GM21737 (cell line): Measurements from ENCODE around the gene RAB2B.
A peak's percentile ranks its signal among the peaks of the same experiment; 100 is the strongest.
"Not testable (repeated sequence)": the region's sequence is repeated elsewhere in the genome, so short reads cannot be mapped to it uniquely, and the experiment has no call there.

ENCODE experiments used
- ATAC-seq: cut with Tn5 transposase; IDR thresholded peaks from one replicate; pipeline ENCODE4 v1.9.1; 2021; ENCODE audit warnings: mild to moderate bottlenecking, moderate library complexity; ENCODE audit not compliant: unreplicated experiment

The RAB2B gene

DNA sequence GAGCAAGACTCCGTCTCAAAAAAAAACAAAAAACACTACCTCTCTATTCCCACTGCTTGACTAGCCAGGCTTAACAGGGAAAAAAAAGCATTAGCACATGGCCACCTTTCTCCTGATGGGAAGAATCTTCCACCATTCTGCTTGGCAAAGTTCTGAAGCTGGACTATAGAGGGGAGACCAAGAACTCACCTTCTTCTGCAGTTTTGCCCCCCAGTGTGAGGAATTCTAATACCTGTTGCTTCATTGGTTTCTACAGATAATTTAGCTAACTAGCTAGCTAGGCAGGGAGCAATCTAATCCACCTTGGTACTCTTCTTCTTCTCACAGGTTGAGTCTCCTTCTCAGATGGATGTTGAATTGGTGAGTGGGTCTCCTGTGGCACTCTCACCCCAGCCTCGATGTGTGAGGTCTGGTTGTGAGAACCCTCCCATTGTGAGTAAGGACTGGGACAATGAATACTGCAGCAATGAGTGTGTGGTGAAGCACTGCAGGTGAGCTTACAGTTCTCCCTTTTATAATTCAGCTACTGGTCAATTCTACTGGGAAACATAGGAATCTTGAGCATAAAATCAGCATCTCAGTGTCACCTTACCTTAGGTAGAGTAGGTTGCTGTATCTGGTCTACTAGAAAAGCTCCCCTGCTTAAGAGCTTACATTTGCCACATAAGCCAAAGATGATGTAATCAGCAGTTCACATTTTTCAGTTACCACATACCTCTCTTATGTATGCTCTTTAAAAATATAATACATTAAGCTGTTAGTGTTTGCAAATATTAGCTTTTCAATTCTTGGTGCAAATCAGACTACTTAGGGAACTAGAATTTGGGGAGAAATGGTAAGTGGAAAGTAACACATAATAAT lies 18.4 kb upstream of the RAB2B start:
- ATAC-seq, result no peak

DNA sequence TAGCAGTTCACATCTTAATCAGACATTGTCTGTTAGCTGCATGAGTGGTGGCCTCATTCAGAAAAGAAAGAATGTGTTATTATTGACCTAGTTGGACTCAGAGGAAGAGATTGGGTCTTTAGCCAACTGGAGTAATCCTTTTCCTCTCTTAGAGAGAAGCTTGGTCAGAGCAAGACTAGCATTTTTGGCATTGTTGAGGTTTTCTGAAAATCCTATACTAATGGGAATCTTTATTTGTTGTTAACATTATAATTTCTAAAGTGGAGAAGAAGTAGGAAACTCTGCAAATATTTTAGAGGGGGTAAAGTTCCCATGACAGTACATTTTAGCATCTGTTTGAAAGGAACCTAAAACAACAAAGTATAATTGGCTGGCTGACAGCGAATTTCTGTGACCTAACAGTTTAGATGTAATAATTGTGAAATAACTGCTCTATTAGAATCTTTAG lies 9.9 kb upstream of the RAB2B start:
- no peak for ATAC-seq

DNA sequence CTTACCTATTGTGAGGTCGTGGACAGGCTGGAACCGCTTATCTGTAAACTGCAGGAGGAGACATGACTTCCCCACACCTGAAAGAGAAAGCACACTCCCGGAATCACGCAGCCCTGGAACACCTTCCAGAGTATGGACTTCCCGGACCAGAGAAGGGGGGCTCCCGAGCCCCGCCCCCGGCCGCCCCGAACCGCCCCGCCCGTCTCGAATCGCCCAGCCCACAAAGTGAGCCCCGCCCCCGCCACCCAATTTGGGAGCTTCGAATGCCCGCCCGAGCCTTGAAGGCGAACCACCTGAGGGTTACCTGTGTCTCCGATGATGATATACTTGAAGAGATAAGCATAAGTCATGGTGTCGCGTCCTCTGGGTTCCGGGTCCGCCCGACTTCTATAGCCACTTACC lies 235 bp downstream of the RAB2B start:
- ATAC-seq, result peak; percentile 36

DNA sequence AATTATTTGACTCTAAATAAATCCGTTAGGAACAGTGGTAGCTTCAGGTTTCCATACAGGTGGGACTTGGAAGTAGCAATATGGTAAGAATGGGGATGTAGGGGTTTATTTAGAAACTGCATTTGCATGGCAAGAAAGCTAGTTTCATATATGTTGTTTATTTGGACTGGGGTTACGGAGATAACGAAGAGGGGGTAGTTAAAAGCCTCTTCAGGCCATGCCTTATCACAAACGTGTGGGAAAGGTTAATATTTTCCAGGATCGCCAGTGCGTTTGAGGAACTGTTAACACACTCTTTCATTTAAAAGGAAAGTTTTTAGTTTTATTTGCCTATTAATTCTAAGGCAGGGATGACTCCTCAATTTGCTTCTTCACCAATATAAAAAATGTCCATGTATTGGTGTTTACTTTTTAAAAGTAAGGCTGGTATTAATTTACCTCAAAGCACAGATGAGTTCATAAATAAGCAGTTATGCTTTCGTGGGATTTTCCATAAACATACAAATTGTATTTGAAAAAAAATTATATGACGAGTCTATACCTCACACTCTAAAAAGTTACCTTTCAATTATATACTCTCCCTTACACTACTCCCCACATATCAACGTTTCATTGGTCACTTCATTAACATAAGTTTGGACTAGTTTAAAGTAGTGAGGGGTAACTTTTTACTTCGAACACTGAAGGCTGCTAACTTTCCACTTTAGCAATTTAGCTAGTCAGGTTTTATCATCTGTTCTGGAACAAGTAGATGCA lies 814 bp downstream of the RAB2B start:
- ATAC-seq, result peak; percentile 4

DNA sequence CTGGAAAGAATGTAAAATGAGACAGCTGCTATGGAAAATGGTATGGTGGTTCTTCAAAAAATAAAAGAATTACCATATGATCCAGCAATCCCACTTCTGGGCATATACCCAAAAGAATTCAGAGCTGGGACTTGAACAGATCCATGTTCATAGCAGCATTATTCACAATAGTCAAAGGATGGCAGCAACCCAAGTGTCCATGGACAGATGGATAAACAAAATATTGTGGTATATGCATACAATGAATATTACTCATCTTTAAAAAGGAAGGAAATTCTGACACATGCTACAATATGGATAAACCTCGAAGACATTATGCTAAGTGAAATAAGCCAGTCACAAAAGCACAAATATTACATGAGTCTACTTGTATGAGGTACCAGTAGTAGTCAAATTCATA lies 9.1 kb downstream of the RAB2B start:
- no peak for ATAC-seq

DNA sequence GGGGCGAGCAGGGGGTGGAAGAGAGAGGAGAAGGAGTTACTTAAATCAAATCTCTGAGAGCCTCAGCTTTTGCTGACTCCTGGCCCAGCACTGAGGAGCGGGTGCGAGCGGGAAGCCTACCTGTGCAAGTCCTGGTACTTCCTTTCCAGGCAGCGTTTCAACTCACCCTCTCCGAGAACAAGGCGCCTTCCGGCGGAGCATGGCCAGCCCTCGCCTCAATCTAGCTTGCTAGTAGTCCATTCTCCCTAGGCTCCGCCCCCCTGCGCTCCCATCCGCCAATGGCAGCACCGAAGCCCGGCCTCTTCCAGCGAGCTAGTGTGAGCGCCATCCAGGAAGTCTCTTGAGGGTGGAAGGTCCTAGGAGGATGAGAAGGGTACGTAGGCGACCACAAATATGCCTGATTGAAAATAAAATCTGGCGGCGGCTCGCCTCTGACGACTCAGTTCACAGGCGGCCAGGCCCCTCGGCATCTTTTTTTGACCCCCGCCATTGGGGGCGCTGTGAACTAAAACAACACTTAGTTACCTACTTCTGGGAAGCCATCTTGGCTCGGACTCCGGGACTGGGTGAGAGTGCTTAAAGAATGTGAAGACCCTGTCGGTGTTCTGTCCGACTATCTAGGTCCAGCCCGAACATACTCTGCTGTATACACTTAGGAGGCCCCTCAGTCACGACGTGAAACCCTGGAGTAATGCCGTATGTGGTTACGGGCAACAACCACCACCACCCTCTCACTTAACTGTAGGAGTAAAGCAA lies 20.7 kb downstream of the RAB2B start, which contains the start of gene CHD8:
Gene CHD8 (minus strand): TSS at position 212 of the 756 bp plus-strand sequence. CDS start 24,480 bp downstream, outside the sequence.
- ATAC-seq, result peak; percentile 97

DNA sequence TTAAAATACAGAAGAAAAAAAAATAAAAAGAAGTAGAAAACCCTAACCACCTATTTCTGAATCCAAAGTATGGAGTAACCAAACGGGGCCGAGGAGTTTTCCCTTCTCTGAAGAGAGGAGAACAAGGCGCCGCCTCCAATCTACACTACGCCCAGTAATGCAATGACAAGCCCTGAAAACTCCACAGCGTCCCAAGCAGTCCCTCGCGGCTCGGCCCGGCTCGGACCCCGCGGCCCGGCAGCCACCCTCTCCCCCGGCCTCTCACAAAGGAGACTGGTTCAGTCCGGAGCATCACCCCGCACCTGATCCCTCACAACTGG lies 21.2 kb downstream of the RAB2B start:
- ATAC-seq, result no peak

DNA sequence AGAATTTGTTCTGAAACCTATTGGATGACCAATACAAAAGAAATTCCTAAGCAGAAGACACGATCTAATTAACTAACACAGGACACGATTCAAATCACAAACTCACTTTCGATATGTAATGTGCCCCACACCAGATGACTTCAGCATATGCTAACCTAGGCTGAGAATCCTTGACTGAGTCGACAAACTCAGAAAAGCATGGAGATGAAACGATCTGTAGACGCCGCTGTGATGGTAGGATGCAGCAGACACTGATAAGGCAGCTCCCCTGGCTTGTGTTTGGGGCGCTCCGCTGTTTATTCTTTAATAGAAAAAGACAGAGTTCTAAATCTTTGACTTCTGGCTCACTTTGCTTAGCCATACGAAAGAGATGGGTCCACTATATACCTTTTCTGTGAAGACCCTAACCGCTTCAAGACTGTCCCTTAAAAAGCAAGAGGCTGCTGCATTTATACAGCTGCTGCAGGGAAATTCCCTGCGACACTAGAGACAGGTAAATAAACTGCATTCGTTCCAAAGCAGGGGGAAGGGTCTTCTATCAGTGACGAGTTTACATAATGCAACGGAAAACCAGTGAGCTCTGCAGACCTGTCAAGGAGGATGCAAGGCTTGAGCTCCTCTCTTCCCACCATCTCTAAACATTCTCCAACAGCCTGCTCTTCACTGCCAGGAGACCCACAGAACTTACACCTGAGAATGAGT lies 21.8 kb downstream of the RAB2B start:
- no peak for ATAC-seq

DNA sequence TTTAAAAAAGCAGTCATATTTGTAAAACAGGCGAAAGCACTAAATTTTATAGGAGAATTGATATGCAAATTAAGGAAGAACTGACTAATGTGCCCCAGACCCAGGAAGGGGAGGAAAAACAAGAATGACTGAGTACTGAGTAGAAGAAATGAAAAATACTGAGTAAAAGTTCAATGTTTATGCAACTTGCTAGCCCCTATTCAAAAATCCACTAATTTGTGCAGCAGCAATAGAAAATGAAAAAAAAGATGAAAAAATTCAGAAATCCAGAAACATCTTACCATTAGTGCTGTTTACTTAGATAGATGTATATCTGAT lies 26.9 kb downstream of the RAB2B start:
- no peak for ATAC-seq

DNA sequence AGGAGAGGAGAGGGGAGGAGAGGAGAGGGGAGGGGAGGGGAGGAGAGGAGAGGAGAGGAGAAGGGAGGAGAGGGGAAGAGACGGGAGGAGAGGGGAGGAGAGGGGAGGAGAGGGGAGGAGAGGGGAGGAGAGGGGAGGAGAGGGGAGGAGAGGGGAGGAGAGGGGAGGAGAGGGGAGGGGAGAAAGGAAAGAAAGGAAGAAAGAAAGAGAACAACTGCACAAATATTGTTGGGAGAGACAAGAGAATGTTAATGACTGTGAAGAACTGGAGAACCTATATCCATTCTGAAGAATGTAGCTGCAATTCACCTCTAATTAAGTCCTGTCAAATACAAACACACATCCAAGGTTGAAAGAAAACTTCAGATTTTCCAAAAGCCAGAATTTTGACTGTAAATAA lies 34.1 kb downstream of the RAB2B start:
- not testable (repeated sequence) for ATAC-seq

DNA sequence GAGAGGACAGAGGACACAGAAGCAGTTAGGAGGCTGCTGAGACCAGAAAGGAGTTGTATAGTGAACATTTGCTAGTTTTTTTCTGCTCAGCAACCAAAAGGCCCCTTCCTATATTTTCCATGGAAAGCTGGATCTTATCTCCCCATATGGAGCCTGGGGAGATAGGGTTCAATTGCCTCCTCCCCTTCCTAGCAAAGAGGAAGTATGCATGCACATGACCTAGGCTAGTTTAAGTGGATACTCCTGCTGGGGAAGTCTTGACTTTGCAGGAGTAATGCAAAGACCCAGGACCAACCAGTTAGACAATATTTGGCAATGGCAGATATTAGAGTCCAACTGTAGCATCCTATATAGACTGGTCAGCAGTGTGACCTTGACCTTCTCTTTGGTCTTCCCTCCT lies 35.9 kb downstream of the RAB2B start:
- no peak for ATAC-seq

DNA sequence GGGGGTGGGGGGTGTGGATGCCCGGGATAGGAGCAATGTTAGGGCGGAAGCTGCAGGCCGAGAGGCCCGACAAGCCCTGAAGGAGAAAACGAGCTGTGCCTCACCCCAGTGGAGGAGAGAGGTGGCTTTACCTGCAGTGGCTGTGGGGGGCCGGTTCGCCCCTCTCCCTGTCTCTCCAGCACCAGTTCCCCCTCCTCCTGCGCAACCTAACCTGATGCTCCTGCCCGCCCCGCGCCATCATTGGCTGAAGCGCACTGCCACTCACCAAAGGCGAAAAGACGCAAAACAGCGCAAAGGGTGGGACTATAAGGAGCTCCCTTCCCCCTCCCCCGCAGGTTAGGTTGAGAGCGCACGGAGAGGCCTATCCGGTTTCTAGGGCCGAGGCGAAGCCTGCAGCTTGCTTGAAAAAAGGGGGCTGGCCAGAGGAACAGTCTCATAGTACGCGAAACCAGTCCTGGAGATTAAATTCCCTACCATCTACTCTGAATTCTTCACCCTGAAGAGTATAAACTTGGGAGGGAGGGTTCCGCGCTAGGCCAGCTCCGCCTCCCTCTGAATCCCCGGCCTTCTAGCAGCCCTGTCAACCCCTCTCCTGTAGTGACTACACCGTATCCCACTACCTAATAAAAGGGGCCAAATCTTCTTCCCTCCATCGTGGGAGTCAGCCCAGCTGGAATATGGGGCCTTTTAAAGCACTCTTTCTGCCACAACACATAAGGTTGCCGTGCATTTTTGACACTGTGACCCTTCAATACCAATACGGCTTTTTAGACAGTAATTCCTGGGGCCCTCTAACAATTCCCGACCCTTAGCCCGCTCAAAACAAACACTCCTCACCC lies 39.5 kb downstream of the RAB2B start:
- ATAC-seq, result peak; percentile 97

DNA sequence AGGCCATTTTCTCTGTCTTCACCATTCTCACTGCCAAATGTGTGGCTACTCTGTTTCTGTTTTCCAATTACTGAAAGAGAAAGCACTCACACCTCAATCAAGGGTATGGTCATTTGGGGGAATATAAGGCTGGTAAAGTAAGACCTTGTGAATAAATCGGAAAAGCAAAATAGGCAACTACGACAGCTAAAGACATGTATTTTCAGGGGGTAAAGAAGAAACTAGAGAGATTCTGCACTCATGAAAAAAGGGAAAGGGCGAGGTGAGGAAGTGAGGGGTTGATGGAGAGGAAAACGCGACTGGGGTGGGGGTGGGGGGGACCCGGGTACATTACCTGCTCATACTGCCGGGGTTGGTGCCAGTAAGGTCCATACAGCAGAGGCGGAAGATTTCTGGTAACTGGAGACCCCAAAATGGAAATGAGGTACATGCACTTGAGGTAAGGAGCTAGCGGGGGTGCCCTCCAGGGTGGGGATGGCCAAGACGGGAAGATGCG lies 40.1 kb downstream of the RAB2B start:
- no peak for ATAC-seq

DNA sequence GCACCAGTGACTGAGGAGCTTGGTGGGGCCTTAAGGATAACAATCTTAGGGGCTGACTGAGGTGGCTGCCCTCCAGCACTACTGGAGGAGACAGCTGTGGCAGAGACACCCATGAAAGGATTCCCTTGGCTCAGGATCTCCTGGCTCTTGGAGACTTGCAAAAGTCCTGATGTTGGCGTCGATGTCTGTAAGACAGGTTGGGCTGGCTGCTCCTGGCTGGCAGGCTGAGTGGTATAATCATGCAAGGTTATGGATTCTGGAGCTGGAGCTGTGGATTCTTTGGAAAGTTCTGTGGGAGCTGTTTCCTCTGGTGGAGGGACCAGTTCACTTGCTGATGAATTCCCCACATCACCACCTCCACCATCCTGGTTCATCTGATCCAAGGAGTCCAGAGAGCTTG lies 45.6 kb downstream of the RAB2B start:
- no peak for ATAC-seq

DNA sequence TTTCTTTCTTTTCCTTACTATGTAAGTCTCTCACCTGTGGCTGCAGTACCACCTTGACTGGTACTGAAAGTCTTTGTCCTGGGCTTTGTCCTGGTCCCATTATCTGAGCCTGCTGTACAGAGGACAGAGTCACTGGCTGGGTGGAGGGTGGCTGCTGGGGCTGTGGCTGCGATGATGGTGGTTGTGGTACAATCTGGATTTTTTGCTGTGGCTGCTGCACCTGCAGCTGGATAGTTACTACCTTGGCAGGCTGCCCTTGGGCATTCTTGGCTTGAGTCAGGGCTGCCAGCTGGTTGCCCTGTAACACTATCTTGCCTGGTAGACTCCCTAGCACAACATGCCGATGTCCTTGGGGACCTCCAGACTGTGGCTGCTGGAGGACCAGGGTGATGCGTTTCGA lies 47.8 kb downstream of the RAB2B start:
- no peak for ATAC-seq

DNA sequence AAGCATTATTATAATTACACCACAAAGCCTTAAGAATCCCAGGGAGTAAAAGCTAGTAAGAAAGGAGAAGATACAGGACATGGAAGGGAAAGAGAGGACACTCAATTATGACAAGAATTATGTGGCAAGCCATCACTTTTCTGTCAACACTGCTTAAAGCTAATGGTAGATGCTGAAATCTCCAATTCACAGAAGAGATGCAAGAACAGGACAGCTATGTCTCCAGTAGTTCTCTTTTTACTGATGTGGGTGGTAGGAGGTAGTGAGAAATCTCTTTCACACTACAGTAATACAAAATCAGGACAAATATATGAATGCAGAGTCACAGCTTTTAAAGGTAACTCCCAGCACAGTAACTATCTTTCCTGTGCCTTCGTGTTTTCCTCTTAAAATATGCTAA lies 50.1 kb downstream of the RAB2B start:
- ATAC-seq, result no peak

DNA sequence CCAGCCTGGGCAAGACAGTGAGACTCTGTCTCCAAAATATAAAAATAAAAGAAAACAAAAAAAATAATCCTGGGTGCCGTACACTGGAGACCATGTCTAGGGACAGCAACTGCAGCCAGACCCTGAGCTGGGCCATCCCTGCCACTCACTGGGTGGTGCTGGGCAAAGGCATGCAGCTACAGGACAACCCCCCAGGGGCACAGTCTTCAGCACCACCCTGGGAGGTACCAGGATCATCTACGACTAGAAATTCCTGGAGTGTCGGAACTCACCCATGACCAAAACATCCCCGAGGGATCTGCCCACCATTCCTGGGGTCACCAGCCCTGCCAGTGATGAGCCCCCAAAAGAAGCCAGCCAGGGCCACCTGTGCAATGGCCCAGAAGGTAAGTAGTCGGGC lies 57.2 kb downstream of the RAB2B start:
- ATAC-seq, result no peak

DNA sequence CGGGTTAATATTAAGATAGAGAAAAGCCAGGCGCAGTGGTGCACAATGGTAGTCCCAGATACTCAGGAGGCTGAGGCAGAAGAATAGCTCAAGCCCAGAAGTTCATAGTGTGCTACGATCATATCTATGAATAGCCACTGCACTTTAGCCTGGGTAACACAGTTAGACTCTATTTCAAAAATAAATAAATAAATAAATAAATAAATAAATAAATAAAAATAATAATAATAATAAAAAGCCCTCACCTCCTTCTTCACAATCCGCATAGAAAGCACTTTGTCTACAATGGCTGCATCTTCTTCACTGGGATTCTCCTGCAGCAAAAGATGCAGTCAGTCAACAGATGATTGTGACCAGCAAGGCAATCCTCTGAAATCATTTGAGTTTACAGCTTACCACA lies 61.4 kb downstream of the RAB2B start:
- ATAC-seq, result no peak

DNA sequence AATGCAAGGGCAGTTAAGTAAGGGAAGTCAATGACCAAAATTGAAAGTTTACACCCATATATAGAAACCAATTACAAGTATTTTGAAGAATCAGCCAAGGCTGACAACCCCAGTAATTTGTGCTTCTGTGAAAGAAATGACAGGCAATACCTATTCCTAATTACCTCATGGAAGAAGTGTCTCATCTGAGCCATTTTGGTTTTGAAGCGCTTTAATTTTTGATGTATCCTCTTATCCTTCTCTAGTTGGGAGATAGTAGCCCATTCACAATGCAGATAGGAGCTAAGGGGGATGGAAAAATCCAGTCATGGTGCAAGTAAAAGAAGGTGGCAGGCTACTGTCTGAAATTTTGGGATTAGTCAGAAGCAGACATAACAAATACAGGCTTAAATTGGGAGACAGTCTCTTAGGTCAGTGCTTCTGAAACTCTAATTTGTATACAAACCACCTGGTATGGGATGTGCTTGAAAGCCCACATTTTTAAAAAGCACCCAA lies 62.6 kb downstream of the RAB2B start:
- no peak for ATAC-seq
